Activated CD4-positive, CD25-positive, alpha-beta regulatory T cell treated with anti-CD3 and anti-CD28 coated beads, Interleukin-2, amount 50 U/mL, for 24 hours (primary cell): Measurements from ENCODE around the gene IQCE.

Experiments
- ATAC-seq, 2 donors: fragments of 150-1000 bp; cut with Tn5 transposase; one replicate each; pipeline ENCODE4 v1.10.0; 2021; ENCODE audit warnings: mild to moderate bottlenecking in 1 of 2, moderate library complexity in 1 of 2

The IQCE gene, protein sequence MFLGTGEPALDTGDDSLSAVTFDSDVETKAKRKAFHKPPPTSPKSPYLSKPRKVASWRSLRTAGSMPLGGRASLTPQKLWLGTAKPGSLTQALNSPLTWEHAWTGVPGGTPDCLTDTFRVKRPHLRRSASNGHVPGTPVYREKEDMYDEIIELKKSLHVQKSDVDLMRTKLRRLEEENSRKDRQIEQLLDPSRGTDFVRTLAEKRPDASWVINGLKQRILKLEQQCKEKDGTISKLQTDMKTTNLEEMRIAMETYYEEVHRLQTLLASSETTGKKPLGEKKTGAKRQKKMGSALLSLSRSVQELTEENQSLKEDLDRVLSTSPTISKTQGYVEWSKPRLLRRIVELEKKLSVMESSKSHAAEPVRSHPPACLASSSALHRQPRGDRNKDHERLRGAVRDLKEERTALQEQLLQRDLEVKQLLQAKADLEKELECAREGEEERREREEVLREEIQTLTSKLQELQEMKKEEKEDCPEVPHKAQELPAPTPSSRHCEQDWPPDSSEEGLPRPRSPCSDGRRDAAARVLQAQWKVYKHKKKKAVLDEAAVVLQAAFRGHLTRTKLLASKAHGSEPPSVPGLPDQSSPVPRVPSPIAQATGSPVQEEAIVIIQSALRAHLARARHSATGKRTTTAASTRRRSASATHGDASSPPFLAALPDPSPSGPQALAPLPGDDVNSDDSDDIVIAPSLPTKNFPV

DNA sequence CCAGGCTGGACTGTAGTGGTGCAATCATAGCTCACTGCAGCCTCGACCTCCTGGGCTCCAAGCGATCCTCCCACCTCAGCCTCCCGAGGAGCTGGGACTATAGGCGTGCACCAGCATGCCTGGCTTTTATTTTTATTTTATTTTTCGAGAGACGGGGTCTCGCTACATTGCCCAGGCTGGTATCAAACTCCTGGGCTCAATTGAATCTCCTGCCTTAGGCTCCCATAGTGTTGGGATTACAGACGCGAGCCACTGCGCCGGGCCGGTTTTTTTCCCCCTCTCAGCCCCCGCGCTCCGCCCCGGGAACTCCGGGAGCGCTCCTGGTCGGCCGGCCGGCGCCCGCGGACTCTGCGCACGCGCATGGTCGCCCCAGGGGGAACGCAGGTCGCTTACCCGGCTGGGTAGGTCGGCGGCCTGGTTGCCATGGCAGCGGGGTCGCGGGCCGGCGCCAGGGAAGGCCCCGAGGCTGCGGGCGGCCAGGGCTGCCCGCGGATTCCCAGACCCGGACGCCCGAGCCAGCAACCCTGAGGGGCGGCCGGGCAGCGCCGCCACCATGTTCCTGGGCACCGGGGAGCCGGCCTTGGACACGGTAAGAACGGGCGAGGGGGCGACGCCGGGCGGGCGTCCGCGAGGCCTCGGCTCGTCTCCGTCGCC, at the start of gene IQCE:
Gene IQCE, plus strand, starts transcription at position 351 of the 654 bp plus-strand sequence. Its CDS starts 203 bp downstream, at position 554.
- peak; percentile 44 to 49 for ATAC-seq

DNA sequence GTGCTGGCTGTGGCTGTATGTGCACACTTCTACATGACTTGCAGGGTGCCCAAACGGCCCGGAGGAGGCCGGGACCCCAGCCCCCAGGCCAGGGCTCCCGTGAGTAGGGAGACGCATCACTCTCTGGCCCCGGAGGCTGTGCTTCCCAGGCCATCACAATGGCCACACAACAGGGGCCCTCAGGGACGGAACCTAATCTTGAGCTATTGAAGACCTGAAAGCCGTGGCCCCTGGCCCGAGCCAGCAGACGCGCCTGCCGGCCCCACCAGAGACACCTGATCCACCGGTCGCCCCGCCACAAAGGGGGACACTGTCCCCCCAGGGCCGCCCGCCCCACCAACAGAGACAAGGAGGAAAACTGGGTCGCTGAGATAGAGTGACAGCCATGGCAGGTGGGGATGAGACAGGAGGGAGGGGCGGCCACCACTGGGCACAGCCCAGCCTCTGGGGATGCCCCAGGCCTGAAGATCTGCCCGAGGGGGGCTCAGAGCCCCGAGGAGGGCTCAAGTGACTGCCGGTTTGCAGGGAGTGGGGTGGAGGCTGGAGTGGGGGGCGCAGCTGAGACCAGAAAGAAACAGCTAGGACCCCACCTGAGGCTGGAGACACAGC, 49.4 kb upstream of the IQCE start:
- no peak for ATAC-seq

DNA sequence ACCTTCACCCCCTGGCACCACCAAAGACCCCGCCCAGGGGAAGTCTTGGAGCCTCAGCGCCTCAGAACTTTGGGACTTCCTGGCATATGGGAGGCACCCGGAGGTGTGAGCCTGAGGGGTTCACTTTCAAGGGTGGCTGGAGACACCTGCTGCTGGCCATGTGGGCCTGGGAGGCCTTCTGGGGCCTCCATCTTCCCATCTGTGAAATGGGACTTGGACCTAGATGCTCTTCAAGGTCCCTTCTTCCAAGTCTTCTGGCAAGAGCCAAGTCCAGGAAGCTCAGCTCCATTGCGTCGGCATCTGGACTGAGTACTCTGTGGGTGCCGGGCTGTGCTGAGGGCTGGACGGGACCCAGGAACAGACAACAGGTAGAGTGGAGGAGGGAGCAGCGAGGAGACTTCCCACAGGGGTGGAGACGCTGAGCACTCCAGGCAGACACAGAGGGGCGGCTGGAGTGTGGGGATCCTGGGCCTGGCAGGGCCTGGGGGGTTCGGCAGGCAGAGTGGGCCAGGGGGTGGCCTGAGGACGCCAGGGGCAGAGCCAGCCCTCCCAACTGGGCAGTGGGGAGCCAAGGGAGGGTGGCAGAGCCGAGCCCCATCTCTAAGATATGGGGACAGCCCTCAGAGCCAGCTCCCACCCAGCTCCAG, 48.5 kb upstream of the IQCE start:
- ATAC-seq = no peak

DNA sequence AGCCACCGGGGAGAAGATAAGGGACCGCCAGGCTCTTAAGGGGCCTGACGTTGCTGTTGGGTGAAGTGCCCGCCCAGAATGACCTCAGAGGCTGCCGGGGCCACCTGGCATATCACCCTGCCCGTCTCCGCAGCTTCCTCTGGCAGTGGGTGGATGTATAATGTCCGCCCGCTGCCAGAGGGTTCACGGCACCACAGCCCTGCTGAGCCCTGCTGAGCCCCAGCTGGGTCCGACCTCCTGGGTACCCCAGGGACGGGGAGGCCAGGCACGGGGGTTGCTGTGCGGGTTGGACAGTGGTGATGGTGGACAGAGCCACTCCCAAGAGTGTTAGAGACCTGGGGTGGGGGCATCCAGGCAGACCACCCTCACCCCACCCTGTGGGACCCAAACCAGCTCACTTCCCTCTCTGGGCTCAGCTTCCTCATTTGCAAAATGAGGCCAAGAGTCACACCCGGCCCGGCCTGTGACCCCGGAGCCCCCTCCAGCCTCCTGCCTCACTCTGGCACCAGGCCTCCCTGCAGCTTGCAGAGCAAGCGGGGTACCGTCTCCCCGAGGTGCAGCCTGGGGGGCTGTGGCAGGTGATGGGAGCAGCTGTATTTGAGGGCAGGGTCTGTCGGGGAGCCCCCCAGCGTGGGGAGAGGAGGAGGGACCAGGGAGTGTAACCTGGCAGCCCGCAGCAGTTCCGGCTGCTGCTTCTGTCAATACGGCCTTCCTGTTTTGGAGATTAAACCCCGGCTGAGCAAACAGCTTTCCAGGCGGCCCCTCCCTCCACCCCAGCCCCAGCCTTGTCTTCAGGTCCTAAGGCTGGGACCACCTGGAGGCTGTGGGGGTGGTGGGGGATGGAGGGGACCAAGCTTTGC, 47.6 kb upstream of the IQCE start:
- peak; percentile 59 to 67 for ATAC-seq

DNA sequence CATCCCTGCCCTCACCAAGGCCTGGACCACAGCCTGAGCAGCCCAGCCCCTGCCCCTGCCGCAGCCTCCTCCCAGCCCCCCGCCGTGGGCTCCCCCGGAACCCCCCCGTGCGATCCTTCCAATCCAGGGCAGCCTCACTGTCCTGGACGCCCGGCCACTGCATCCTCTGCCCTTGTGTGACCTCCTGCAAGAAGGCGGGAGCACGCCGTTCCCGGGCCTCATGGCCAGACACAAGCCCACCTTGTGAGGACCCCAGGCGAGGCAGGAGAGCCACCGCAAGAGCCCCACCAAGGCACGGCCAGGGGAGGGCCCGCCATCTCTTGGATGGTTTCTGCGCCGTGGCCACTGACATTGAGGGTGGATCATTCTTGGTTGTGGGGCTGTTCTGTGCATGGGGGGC, 47.0 kb upstream of the IQCE start:
- no peak for ATAC-seq

DNA sequence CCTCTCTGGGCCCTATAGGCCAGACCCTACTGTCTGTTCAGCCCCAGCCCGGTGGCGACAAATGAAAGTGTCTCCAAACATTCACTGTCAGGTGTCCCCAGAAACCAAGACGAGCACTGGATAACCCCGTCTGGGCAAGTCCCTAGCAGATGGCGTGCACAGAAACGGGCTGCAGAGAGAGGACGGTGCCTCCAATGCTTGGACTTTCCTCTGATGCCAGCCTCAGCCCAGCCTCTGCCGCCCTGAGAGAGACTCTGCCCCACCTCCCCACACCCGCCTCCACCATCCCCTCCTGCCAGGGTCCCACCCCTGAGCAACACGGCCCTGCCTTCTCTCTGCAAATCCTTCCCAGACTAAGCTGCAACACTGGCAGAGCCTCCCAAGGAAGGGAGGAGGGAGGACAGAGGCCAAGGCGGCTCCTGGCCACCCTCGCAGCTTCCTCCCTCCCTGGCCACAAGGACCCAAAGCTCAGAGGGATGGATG, 46.6 kb upstream of the IQCE start:
- peak; percentile 6 to 7 for ATAC-seq

DNA sequence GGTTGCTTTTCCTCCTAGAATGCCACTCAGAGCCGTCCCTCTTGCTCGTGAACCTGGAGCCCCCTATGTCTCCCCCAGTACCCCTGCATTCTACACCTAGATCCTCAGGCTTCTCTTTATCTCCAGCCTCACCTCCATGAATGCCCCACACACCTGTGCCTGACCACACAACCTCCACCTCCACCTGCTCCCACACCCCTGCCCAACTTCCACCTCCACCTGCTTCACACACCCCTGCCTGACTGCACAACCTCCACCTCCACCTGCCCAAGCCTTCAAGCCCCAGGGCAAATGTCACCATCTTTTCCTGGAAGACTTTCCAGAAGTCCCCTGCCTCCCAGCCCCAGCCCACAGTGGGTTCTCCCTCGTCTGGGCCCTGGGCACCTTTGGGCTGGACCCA, 46.1 kb upstream of the IQCE start:
- no peak for ATAC-seq

DNA sequence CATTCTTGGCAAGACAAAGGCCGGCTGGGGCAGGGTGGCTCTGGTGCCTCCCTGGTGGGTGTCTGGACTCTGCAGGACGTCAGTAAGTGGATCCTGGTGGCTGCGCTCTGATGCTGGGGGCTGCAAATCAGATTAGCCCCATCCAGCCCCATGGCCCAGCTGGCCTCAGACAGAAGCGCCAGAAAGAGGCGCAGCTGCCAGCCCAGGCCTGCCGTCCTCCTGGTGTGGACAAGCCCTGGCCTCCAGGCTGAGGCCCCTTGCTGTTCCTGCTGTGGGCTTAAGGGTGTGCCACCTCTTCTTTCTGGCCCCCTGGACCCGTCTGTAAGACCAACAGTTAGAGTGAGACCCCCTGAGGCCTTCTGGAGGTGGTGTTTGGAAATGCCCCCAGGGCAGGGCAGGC, 45.1 kb upstream of the IQCE start:
- no peak for ATAC-seq

DNA sequence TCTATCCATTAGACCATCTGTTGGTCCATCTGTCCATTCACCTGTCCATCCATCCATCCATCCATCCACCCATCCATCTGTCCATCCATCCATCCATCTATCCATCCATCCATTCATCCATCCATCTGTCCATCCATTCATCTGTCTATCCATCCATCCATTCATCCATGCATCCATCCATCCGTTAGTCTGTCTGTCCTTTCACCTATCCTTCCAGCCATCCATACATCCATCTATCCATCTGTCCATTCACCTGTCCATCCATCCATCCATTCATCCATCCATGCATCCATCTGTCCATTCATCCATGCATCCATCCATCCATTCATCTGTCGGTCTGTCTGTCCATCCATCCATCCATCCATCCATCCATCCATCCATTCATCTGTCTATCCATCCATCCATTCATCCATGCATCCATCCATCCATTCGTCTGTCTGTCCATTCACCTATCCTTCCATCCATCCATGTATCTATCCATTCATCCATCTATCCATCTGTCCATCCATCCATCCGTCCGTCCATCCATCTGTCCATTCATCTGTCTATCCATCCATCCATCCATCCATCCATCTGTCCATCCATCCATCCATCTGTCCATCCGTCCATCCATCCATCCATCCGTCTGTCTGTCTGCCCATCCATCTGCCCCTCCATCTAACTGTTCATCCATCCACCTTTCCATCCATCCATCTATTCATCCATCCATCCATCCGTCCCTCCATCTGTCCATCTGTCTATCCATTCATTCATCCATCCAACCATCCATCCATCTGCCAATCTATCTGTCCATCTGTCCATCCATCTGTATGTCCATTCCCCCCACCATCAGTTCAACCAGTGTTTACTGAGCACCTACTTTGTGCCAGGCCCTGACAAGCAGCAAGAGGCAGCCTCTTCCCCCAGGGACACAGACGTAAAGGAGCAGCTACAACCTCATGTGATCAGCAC, 44.0 kb upstream of the IQCE start:
- ATAC-seq = no peak

DNA sequence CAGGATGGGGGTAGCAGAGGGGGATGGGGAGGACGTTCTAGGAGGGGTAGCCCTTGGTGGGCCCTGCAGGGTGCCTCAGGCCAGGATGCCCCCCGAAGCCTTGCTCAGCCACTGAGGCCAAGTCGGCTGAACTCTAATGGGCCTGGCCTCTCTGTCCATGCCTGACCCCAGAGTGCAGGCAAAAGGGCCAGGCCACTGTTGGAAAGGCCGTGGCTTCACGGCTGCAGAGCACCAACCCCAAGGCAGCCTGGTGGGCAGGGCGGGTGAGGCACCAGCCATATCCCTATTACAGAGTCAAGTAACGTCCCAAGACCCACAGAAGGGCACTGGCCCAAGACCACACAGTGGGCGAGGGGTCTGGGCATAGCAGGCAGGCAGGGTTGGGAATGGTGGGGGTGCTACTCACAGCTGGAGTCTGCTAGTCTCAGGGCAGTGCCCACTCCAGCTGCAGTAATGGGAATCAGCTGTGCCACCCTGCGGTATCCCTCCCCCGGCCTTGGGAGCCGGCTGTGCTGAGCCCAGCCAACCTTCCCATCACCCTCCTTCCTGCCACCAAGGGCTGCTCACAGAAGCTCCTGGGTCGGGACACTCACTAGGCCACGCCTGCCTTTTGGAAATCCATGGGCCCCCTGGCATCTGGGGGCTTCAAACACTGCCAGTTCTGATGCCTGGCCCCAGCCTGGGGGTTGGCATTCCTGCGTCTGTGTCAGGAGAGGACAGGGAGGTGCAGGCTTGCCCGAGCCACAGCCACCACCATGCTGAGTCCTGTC, 43.2 kb upstream of the IQCE start:
- no peak for ATAC-seq

DNA sequence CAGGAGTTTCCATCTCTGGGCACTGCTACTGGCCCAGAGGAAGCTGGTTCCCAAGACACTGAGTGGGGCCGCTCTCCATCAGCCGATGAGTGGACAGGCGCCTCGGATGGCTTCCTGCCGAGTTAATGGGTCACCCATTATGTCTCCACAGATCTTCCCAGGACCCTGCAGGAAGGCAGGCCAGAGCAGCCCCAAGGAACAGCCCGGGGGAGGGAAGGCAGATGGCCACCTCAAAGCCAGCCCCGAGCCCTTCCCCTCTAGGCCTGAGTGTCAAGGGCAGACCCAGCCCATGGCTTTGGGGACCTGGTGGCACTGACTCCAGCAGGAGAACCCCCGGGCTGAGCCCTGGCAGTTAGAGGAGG, 42.6 kb upstream of the IQCE start:
- no peak for ATAC-seq

DNA sequence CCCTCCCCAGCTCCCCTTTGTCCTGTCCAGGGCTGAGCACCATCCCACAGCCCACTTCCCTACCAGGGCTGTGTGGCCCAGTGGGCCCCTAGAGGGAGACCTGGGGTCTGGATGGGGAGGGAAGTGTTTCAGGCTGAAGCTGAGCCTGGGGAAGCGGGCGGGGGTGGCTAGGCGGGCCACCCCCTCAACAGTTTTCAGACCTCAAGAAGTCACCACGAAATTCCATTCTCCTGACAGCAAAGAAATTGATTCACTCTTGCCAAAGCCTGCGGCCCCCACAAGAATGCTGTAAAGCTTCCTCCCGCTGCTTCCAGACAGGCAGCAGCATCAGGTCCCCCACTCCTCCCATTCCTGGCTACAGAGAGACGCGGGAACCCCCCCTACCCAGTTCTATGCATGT, 41.8 kb upstream of the IQCE start:
- no peak for ATAC-seq

DNA sequence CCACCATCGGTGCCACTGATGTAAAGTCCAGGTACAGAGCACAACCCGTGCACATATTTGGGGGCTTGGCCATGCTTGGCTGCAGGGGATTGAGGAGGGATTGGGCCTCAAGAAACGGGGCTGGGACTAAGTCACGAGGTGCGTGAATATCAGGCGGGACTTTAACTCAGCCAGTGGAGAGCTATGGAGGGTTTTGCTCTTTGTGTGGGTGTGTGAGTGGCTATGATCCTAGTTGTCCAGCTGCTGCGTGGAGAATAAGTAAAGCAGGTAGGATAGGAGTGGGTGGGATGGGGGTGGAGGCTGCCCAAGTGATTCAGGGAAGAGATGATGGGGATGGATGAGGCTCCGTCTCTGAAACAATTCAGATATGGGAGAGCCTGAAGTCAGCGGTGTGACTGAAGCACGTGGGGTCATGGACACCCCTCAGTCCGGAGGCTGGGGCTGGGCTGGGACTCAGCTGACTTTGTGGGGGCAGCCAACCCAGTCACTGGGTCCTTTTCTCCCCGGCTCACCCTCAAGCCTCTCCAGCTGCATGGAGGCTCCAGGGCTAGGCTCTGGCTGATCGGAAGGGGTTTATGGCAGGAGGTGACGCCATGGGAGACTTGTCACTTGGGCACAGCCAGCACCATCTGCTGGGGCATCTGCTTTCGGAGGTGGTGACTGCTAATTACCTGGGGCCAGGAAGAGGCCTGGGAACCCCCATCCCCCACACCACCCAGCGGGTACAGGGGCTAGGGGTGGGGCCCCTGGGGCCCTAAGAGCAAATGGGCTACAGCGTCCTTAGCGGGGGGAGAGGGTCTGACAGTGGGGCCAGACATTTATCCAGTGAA, 40.9 kb upstream of the IQCE start:
- no peak for ATAC-seq

DNA sequence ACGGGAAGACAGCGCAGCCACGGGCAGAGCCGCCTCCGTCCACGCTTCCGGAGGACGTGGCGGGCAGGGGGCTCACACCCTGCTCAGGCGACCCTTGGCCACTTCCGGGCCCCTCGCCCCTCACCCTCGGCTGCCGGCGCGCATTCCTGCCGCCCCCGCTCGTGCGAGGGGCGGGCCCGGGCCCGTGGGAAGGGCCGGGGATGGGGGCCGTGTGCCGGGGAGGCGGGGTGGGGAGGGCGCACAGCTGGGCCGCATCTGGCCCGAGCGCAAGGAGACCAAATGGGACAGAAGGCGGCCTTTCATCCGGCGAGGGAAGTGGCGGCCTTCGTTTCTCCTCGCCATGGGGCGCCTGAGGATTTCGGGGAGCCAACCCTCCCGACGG, 40.1 kb upstream of the IQCE start:
- no peak for ATAC-seq

DNA sequence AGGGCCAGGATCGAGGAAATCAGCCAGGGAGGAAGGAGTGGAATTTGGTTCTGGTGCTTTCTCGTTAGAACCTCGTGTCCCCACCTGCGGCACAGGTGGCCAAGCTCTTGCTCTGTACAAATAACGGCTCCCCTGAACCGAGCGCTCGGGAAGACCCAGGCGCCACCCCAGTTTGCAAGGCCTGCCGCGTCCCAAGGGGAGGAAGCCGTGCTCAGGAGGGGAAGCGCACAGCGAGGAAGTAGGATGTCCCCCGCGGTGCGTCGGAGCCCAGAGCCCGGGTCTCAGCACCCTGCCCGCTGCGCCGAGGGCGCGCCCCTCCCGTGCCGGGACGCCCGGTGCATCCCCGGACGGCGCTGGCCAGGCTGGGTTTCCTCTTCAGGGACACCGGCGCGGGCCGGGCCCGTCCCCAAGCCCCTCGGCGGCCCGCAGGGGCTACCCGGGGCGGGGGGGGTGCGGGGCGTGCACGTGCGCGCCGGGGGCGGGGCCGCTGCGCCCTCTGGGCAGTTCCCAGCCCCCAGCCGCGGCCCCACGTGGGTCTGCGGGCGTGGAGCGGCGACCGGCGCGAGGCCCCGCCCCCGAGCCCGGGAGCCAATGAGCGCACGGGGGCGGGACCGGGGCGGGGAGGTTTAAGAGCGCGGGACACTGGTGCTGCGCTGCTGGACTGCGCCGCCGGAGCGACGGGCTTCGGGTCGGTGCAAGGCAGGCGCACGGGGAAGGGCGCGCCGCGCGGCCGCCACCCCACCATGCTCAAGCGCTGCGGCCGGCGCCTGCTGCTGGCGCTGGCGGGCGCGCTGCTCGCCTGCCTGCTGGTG, 39.5 kb upstream of the IQCE start, which contains the start of gene LFNG:
Gene LFNG, plus strand, starts transcription at position 656 of the 812 bp plus-strand sequence. Its CDS starts 88 bp downstream, at position 744.
- ATAC-seq = peak; percentile 74 to 75

DNA sequence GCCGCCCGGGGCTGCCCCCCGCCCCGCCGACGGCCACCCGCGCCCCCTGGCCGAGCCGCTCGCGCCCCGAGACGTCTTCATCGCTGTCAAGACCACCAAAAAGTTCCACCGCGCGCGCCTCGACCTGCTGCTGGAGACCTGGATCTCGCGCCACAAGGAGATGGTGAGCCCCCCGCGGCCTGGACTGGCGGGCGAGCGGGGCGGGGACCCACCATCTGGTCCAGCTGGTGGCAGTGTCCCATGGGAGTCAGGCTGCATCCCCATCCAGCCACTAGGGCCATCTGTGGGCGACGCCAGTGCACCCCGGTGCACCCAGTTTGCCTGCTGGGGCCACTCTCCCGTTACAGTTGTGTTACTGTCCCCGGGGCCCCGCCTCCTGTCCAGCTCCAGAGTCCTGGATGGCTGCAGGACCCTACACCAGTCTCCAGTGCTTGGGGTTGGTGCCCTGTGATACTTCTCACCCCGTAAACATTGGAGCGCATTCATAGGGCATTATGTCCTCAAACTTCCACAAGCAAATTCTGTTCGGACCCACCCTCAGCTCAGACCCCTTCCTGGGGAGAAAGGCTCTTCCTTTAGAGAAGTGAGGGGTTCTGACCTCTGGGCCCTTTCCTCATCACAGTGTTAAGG, 38.5 kb upstream of the IQCE start:
- ATAC-seq = no peak

DNA sequence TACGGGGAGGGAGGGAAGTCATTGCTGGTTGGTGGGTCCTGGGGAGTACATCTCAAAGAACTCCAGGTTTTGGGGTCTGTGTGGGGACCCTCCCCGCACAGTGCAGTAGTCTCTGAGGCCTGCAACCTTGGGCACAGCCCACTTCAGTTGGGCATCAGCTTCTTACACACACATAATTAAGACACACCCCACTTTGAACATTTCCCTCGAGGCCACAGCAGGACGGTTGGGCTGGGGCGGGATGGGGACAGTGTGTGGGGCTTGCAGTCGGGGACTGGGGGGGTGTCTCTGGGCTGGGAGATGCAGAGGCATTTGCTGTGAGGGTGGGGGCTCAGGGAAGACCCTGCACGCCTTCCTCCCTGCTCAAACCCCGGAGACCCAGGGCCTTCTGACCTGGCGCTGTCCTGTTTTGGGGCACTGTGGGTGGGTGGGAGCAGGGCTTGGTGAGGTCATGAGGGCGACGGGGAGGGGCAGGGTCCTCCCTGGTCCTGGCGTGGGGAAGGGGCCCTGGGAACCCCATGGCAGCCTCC, 38.0 kb upstream of the IQCE start:
- no peak for ATAC-seq
